ENCODE data around the gene OSTC. TPM values are rescaled to one million over a fixed set of nuclear protein-coding genes. Genes with fewer than 3 reads are reported as not detected.
"Not testable (repeated sequence)": the region's sequence is repeated elsewhere in the genome, so short reads cannot be mapped to it uniquely, and the experiment has no call there.

The OSTC gene
- total RNA-seq, 1 experiment from 2014 or later = 179 TPM

DNA sequence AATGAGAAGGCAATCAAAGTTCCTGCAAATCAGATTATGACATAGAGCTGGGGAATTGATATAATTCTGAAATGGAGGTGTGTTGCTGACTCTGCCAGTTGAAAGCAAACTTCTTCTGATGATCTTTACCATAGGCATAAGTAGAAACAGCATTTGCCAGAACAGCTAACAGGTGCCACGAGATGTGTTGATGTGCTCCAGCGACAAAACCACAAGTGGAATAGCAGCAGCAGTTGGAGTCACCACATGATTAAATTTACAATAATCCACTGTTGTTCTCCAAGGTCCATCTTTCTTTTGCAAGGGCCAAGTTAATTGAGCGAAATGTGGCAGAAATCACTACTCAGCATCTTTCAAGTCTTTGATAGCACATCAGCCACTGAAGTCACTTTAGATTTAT, 3.7 kb upstream of the OSTC start:
- peak; percentile 38 for DNase-seq (ENCODE audit: low read depth)

DNA sequence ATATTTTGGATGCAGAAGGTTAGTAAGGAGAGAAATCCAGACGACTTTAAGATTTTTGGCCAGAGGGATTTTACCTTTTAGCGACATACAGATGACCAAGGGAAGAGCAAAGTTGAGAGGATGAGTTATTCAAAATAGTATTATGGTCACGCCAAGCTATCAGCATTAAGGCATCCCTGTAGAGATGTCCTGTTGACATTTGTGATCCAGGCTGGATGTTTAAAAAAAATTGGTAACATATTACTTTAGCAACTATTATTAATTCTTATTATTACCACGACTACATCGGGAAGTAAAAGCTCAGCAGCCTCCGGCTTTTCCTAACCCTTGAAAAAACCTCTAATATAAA, 562 bp upstream of the OSTC start:
- no peak for DNase-seq (ENCODE audit: low read depth)

DNA sequence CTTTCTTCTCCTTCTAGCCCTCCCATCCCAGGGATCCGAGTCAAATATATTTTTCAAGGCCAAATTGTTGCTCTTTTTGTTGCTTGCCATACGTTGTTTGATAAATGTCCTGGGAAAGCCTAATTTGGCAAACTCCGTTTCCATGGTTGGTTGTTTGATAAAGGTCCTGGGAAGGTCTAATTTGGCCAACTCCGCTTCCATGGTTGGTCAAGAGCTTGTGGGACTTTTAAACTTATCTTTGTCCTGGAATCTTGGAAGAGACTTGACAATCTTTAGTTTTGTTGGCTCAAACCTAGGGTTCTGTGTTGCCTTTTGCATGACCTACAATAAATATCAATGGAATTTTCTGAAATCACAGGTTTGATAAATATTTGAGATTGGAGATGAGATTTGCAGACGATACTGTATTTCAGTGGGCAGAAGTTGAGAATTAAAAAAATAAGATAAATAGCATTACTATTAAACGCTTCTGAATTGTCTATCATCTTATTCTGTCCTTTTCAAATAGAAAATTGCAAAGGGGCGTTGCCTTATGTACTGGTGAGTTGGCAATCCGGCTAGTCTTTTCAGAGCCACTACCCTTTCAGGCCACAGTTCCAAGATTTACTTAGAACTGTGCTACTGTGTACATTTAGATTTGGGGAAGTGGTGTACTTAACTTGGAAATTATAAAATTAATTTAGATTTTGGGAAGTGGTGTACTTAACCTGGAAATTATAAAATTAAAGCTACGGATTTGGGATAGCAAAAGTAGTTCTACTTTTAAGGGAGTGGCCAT, 804 bp downstream of the OSTC start:
- DNase-seq (ENCODE audit: low read depth) = peak; percentile 54

DNA sequence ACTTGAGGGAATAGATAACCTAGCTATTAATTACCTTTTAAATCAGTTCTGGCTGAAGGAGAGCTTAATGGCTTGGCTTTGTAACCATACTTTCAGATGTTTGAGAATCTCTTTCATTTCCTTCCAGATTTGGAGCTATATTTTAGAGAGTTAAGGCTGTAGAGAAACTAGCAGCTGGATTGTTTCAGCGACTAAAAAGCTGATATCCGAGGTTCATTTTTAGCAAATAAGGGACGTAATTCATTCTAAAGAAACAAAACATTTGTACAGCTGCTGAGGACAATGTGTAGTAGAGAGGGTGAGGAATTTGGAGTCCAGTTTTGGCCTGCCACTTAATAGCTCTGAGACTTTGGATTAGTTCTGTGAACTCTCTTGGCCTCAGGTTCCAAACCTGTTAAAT, 12.2 kb downstream of the OSTC start:
- no peak for DNase-seq (ENCODE audit: low read depth)

DNA sequence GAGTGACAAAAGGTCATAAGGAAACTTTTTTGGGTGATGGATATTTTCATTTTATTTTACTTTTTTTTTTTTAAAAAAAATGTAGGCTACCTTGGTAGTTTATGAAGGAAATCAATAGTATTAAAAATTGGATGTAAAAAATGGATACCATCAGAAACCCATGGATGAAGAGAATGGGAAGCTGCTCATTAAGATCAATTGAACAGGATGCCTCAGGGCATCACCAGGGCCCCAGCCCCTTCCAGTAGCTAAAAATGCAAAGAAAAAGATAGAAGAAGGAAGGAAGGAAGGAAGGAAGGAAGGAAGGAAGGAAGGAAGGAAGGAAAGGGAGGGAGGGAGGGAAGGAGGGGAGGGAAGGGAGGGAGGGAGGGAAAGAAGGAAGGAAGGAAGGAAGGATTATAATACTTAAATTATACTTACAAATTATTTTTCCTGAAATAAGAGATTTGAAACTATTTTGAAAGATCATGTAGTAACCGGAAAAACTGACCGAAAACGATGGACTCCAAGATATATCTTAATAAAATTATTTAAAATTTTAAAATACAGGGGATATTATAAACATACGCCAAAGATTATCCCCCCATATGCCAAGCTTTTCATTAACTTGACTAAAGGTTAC, 24.1 kb downstream of the OSTC start:
- DNase-seq (ENCODE audit: low read depth) = no peak

DNA sequence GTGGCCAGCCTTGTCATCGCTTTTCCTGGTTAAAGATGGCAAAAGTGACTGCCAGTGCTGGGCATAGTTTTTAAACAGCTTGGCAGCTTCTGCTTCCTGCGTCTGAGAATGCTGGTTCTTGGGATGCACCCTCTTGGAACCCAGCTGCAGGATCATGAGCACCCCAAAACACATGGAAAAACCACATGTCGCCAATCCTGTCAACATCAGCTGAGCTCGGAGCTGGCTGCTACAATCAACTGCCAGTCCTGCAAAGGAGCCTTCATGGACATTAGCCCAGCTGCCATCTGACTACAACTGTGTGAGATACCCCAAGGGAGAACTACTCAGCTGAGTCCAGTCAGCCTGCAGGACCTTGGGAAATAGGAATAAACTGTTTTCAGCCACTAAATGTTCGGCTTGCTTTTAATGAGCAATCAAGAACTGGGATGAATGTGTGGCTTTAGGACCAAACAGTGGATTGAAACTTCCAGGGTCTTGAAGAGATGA, 31.0 kb downstream of the OSTC start:
- peak; percentile 41 for DNase-seq (ENCODE audit: low read depth)

DNA sequence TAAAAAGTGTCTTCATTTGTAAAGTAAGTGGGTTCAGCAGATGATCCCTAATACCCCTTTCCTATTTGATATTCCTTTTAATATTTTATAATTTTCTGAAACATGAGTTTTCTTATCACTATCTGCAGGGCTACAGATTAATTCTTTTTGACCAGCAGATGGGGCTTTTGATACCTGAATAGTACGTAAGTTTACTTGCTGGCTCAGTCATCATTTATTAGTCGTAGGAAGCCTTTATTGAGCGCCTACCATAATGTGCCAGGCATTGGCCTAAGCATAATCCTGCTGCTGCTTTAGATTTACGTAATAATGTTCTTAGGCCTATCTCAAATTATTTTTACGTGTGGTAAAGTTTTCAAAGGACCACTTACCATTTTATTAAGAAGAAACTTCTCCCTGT, 33.1 kb downstream of the OSTC start:
- peak; percentile 51 for DNase-seq (ENCODE audit: low read depth)

DNA sequence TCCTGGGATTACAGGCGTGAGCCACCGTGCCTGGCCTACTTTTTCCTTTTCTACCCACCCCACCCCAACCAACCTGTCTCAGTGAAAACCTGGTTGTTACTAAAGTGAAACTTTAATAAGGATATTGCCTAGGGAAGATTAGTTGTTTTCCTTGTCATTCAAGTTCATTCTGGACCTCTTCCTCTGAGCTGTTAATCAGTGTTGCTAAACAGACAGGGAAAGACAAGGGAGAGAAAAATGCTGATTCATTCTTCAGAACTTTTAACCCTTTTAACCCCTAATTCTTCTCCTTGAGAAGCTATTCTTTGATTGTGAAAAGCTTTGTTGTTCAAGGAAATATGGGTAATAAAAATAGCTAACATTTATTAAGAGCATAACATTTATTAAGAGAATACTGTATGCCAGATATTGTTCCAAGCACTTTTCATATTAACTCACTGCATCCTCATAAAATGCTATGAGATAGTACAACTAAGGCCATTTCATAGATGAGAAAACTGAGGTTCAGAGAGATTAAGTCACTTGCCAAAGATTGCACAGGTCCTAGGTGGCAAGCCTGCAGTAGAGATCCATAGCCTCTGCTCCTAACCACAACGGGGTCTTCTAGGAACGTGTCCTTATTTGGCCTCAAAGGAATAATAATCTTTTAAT, 34.8 kb downstream of the OSTC start:
- DNase-seq (ENCODE audit: low read depth) = peak; percentile 27

DNA sequence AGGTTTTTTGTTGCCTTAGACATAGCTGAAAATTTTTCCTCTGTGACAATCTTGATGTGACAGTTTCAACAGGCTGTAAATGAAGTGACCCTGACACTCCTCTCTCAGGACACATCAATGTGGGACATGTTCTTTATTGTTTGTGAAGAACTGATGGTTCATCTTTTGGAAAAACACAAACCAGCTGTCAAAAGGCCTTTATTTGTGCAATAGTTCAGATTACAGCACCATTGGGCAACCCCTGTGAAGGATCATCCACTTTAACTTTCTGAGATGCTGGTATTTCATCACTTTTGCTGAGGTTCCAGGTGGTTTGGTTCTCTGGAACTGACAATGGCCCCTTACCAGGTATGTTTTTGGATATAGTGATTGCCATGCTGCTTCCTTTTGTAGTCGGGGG, 40.3 kb downstream of the OSTC start:
- DNase-seq (ENCODE audit: low read depth) = peak; percentile 47

DNA sequence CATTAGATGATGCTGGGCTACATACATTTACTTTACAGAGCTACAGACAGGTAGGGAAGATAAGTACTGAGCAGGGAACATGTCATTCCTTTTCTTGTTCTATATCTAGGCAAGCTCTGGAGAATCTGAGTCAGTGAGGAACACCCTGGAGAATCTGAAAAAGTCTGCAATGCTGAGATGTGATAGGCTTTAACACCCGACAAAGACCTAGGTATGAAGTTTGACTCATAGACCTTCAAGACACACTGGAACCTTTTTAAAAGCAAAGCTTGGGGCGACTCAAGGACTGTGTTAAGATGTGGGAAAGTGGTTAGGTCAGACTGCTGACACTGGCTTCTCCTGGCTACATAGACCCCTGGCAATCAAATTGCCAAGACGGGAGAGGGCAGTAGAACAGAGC, 42.8 kb downstream of the OSTC start:
- no peak for DNase-seq (ENCODE audit: low read depth)

DNA sequence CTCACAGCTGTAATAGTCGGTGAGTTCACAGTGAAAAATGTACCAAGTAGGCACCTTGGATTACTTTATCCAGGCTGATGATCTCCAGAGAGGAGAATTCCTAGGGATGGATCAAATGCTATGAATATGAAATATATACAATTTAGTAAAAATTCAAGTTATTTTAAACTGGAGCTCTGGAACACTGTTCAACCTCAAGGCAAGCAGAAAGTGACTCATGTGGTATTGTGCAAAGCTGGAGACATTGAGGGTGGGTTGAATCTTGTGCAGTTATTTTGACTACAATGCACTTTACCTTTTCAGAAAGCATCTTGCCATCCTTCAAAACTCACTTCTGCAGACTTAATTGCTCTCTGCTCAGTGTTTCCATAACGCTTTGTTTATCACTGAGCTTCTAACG, 43.4 kb downstream of the OSTC start:
- DNase-seq (ENCODE audit: low read depth) = no peak

DNA sequence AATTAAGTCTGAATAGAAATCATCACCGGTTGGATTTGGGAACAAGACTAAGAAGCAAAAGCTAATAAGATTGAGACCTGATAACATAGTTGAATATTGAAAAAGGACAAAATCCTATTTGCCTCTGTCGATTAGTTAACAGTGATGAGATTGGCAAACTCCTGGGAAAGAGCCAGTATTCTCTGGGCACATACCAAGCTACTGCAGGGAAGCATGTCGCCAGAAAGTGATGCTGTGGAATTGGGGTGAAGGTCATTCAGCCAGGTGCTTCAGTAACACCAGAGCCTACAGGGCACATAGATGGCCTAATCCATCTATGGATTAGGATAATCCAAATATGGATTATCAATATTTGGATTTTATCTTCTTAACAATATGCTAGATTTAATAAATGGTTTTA, 44.0 kb downstream of the OSTC start:
- no peak for DNase-seq (ENCODE audit: low read depth)

DNA sequence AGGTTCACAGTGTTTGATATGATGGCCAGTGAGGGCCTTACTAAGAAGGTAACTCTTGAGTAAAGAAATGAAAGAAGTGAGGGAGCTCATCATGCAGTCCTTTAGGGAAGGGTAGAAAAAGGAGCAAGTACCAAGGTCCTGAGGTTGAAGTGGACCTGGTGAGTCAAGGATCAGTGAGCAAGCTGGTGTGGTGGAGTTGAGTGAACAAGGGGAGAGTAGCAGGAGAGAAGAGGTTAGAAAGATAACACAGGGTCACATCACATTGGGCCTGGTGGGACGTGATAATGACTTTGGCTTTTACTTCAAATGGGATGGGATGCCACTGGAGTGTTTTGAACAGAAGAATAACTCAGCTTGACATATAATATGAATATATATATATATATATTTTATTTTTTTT, 44.7 kb downstream of the OSTC start:
- DNase-seq (ENCODE audit: low read depth) = no peak

DNA sequence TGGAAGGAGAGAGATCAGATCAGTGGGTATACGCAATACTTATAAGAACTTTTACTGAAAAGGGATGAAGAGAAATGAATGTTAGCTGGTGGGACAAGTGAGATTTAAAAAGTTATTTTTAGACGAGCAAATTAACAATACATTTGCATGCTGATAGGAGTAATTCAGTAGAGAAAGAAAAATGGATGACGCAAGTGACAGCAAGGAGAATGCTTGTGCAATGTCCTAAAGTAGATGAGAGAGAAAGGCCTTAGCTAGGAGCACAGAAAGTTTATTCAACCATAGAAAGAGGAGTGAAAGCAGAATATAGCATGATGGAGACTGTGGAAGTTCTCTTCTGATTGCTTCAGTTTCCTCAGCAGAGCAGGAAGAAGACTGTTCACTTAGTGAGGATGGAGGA, 45.8 kb downstream of the OSTC start:
- no peak for DNase-seq (ENCODE audit: low read depth)

DNA sequence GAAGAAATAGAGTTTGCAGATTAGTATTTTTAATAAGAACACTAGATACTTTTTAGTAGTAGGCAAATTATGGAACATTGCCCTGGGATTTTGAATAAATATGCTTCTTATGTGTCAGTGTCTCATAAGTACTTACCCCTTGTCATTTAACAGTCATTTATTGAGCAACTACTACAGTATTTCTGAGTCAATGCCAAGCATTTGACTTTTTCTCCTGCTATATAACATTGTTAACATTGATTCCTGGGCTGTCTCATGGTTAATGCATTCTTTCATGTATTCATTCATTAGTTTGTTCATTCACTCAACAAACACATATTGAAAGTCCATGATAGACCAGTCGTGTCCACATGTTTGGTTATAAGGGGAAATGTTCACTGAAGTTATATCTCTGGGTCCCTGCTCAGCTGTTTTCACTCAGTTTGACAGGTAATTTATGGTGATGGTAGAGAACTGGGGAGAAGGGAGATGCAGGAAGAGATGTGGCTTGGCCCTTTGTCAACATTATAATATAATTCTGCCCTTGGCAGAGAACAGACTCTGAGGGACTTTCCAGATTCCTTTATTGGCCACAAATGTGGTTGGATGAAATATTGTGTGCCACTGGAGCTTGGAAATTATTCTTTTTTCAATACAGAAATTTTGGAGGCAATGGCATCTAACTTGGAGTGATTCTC, 49.8 kb downstream of the OSTC start:
- peak; percentile 74 for DNase-seq (ENCODE audit: low read depth)

DNA sequence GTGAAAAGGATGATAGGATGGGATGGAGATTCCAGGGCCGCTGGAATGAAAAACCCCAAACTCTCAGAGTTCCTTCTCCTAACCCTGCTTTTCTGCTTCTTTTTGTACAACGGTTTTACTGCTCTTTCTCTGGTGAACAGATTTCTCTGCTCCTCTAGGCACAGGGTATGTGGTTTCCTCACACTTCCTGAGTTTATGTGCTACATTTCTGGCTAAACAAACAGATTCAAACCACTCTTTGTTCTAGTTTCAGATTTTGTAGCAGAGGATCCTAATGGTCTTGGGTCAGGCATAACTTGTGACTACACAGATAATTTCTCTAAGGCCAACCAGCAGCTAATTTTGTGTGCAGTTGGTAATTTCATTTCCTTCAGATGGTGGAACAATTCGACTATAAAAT, 52.6 kb downstream of the OSTC start:
- peak; percentile 50 for DNase-seq (ENCODE audit: low read depth)

DNA sequence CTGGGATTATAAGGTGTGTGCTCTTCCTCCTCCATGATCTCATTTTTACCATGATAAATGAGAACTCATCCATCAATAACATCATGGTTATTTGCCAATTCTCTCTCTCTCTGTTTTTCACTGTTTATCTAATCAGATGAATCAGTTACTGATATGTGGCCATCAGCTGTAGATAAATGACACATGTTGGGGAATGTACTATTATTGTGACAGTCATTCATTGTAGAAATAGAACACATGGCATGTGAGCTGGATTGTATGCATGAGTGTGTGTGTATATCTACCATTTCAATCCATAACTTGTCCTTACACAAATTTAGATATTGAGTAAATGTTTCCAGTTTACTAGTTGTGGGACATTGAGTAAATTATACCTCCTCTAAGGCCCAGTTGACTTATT, 53.0 kb downstream of the OSTC start:
- DNase-seq (ENCODE audit: low read depth) = no peak

DNA sequence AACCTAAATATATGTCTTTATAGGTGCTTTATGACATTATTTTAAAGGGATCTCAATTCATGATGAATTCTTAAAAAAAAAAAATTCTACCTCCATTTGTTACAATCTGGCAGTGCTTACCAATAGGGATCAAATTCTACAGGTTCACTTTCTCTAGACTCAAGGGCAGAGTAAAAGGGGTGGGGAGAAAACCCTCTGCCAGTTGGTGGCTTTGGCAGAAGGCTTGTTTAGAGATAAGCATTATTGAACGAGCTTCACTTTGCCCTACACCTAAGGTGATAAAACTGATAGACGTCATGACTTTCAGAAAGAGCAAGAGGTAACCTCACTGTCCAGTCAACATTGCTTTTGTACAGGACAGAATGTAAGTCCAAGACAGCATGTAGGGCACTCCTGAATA, 53.6 kb downstream of the OSTC start:
- no peak for DNase-seq (ENCODE audit: low read depth)

DNA sequence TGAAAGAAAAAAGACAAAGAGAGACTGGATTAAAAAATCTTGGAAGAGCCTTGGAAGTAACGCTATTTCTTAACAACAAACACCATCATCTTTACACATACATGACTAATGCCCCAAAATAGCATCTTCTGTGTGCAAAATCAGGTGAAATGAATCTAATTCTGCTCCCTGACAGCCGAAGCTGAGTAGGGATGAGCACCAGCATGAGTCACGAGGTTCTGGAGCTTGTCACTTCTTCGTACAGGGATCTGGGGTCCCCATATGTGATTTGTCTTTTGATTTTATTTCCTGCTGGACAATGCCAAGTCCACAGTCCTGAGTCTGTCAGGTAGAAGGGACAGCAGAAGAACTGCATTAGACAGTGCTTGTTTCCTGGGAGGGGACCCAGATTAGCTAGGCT, 55.9 kb downstream of the OSTC start:
- no peak for DNase-seq (ENCODE audit: low read depth)

DNA sequence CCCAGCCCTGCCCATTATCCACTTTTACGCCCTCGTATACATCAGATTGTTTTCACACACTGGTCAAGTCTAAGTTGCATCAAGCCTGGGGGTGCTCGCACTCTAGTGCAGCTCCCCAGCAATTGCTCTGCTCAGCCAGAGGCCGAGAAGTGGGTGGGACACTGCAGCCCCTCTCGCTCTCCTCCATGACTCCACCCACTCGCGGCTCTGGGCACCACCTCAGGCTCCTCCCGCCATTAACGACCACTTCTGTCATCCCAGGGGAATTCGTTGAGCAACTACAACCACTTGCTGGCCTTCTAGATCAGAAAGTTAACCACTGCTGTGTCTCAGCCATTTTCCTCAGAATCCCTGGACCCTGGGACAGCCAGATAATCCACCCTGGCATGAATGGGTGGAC, 58.8 kb downstream of the OSTC start:
- no peak for DNase-seq (ENCODE audit: low read depth)

DNA sequence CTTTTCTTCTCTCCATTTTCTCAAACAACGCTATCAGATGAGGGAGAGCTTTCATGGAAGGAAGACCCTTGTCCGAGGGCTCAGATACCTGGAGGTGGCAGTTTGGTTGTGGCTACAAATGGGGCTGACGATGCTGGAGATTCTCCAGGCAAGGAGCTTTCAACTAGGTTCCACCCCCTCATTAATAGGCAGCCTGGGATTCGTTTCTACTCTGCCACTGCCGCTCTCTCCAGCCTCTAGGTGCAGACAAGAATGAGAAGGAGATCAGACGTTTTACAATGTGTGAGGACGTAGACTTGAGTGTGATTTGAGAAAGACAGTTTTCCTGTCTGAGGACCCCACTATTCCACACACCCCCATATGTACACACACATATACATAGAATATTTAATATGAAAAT, 59.3 kb downstream of the OSTC start:
- no peak for DNase-seq (ENCODE audit: low read depth)

DNA sequence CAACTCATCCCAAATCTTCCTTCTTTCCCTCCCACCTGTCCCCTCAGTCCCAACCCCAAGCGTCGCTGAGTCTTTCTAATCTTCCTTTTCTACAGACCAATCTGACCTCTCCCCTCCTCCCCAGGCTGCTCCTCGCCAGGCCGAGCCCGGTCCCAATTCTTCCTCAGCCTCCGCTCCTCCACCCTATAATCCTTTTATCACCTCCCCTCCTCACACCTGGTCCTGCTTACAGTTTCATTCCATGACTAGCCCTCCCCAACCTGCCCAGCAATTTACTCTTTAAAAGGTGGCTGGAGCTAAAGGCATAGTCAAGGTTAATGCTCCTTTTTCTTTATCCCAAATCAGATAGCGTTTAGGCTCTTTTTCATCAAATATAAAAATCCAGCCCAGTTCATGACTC, 60.2 kb downstream of the OSTC start:
- not testable (repeated sequence) for DNase-seq (ENCODE audit: low read depth)
